Liver (tissue), 3 donors: ENCODE measurements around the gene MKNK1.
A peak's percentile ranks its signal among the peaks of the same experiment; 100 is the strongest.

Experiments used
- CTCF ChIP-seq: fragments of 150-350 bp; IDR thresholded peaks from 2 replicates; pipeline ENCODE4 v1.5.1; 2017; ENCODE audit warnings: improper control_type of control experiment, low read depth, low read length; ENCODE audit not compliant: missing input control
- EGR1 ChIP-seq, 2 donors: IDR thresholded peaks; 2 replicates each; pipeline ENCODE4 v1.6.1; 2016 to 2018; ENCODE audit warnings: antibody characterized with exemption in 2 of 2, low read depth in 2 of 2
- GABPA ChIP-seq, 2 donors: IDR thresholded peaks in 1 of 2; conservative IDR thresholded peaks in 1 of 2; 2 replicates each; pipeline ENCODE4 v1.6.1; 2016; ENCODE audit warnings: antibody characterized with exemption in 2 of 2, mild to moderate bottlenecking in 1 of 2, moderate library complexity in 1 of 2
- JUND ChIP-seq, 2 donors: IDR thresholded peaks; 2 replicates each; pipeline ENCODE4 v1.6.1; 2016; ENCODE audit warnings: antibody characterized with exemption in 2 of 2
- MAX ChIP-seq: IDR thresholded peaks from 2 replicates; pipeline ENCODE4 v1.6.1; 2016; ENCODE audit warnings: antibody characterized with exemption
- RAD21 ChIP-seq, 2 donors: IDR thresholded peaks; 2 replicates each; pipeline ENCODE4 v1.6.1; 2016; ENCODE audit warnings: antibody characterized with exemption in 2 of 2, mild to moderate bottlenecking in 2 of 2
- RXRA ChIP-seq, 2 donors: IDR thresholded peaks; 2 replicates each; pipeline ENCODE4 v1.6.1; 2017 to 2018; ENCODE audit warnings: antibody characterized with exemption in 2 of 2, mild to moderate bottlenecking in 1 of 2
- TAF1 ChIP-seq: conservative IDR thresholded peaks from 2 replicates; pipeline ENCODE4 v1.6.1; 2016; ENCODE audit warnings: antibody characterized with exemption, mild to moderate bottlenecking
- YY1 ChIP-seq: IDR thresholded peaks from 2 replicates; pipeline ENCODE4 v1.6.1; 2016; ENCODE audit warnings: antibody characterized with exemption, mild to moderate bottlenecking
- TF ChIP-seq, protein P1 (sequence below): IDR thresholded peaks from 2 replicates; pipeline ENCODE4 v1.6.1; 2016; ENCODE audit warnings: antibody characterized with exemption, mild to moderate bottlenecking
- donor health status: healthy.
- donor health status: healthy.

GRCh38 chr1:46616277-46617107 is 12.4 kb upstream of the MKNK1 start, which contains the start of gene MOB3C:
- TF ChIP-seq CTCF: no peak
- TF ChIP-seq RAD21 (IDR thresholded peaks at IDR 0.05): no peak
- no peak for TF ChIP-seq EGR1 (IDR thresholded peaks at IDR 0.05; ENCODE audit: low read depth in 2 of 2)
- TF ChIP-seq JUND (IDR thresholded peaks at IDR 0.05): no peak
- TF ChIP-seq, protein P1, sequence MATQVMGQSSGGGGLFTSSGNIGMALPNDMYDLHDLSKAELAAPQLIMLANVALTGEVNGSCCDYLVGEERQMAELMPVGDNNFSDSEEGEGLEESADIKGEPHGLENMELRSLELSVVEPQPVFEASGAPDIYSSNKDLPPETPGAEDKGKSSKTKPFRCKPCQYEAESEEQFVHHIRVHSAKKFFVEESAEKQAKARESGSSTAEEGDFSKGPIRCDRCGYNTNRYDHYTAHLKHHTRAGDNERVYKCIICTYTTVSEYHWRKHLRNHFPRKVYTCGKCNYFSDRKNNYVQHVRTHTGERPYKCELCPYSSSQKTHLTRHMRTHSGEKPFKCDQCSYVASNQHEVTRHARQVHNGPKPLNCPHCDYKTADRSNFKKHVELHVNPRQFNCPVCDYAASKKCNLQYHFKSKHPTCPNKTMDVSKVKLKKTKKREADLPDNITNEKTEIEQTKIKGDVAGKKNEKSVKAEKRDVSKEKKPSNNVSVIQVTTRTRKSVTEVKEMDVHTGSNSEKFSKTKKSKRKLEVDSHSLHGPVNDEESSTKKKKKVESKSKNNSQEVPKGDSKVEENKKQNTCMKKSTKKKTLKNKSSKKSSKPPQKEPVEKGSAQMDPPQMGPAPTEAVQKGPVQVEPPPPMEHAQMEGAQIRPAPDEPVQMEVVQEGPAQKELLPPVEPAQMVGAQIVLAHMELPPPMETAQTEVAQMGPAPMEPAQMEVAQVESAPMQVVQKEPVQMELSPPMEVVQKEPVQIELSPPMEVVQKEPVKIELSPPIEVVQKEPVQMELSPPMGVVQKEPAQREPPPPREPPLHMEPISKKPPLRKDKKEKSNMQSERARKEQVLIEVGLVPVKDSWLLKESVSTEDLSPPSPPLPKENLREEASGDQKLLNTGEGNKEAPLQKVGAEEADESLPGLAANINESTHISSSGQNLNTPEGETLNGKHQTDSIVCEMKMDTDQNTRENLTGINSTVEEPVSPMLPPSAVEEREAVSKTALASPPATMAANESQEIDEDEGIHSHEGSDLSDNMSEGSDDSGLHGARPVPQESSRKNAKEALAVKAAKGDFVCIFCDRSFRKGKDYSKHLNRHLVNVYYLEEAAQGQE: peak; percentile 19
- no peak for TF ChIP-seq MAX
- TF ChIP-seq TAF1: no peak
- TF ChIP-seq RXRA (IDR thresholded peaks at IDR 0.05): no peak
- no peak for TF ChIP-seq GABPA (IDR thresholded peaks at IDR 0.05 in 1 of 2, conservative IDR thresholded peaks at IDR 0.05 in 1 of 2)
- no peak for TF ChIP-seq YY1
